H7 (cell line): ENCODE measurements around the gene SPRED1. TPM values are rescaled to one million over a fixed set of nuclear protein-coding genes. Genes with fewer than 3 reads are reported as not detected.

Experiments
- DNase-seq: peaks from one replicate; pipeline ENCODE4 v3.0.0; 2012
- H3K27me3 ChIP-seq: 2 replicates; pipeline ENCODE4 v1.6.0; 2011; ENCODE audit warnings: mild to moderate bottlenecking, low read length; ENCODE audit not compliant: control insufficient read depth, insufficient read depth
- H3K36me3 ChIP-seq: replicated peaks from 2 replicates; pipeline ENCODE4 v1.5.1; 2011; ENCODE audit warnings: low read length; ENCODE audit not compliant: control insufficient read depth, insufficient read depth
- H3K4me3 ChIP-seq: 2 replicates; pipeline ENCODE4 v1.5.1; 2011; ENCODE audit warnings: low read depth, mild to moderate bottlenecking, control low read depth, low read length, moderate library complexity; ENCODE audit not compliant: insufficient read depth
- total RNA-seq: library from RNA; depleted of rRNA; stranded (reverse); fragments of >200 nt; shearing (Covaris generic); gene quantifications from 2 replicates; pipeline ENCODE4 v1.2.3, GENCODE V29; 2014; rRNA removed

The SPRED1 gene
- 27.5 and 33.0 TPM in 2 replicates for total RNA-seq

- no peaks in the 10 kb centered on the region for H3K36me3 ChIP-seq
- peak; percentile 50 for DNase-seq
- peak within 1 kb of the TSS; percentile 76 for H3K4me3 ChIP-seq
- no peaks in the 10 kb centered on the region for H3K27me3 ChIP-seq
These were observed at the start of gene SPRED1 for GRCh38 chr15:38252481-38253350. SPRED1 (plus strand) TSS chr15:38252836; CDS start chr15:38253186, 350 bp downstream.

DNA sequence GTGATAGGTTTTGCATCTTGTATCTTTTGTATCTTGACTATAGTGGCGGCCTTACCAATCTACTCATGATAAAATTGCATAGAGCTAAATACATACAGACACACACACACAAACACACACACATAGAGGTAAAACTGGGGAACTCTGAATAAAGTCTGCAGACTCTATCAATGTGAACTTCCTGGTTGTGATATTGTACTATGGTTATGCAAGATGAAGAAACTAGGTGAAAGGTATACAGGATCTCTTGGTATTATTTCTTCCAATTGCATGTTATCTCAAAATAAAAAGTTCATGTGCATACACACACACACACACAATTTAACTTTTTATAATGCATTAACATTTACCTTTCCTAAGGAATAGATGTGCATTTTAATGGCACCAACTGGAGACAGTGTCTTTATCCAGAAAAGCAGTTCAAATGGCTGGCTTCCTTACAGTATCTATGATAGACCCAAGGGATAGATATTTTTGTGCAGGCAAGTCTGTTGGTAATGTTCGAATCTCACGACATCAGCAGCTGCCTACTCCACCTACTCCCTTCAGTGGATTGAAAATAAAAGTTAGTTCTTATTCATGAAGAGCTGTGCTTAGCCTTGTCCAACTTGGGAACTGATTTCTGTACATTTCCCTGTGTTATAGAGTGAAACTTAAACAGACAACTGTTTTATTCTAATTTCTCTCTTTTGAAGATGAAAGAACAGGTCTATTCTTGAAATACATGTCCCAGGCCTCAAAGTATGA lies 46.9 kb upstream of the SPRED1 start:
- DNase-seq: no peak
- H3K4me3 ChIP-seq: no peak overlapping the region
- no peaks in the 10 kb centered on the region for H3K36me3 ChIP-seq
- no peaks in the 10 kb centered on the region for H3K27me3 ChIP-seq

- DNase-seq: no peak
- Histone ChIP-seq H3K4me3 (no peak overlapping the region), H3K36me3 (no peaks in the 10 kb centered on the region), H3K27me3 (no peaks in the 10 kb centered on the region)
These were observed 45.0 kb upstream of the SPRED1 start for GRCh38 chr15:38207621-38208020.

DNA sequence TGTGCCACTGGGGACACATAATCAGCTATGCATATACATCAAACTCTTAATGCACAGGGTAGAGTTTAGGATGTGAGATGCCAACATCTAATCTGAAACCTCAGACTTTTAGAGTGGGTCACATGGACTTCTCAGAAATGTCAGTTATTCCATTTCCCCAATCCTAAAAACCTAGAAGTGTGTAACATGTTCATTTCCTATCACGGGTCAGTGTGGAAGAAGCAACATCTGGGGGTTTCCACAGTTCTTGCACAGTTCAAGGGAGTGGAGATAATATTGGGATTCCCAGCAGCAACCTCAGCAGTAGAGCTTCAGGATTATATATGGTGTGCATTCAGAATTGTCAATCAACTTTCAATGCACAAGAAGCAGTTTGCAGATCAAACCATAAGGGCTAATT lies 44.4 kb upstream of the SPRED1 start:
- H3K36me3 ChIP-seq: no peaks in the 10 kb centered on the region
- no peak for DNase-seq
- no peak overlapping the region for H3K4me3 ChIP-seq
- H3K27me3 ChIP-seq: no peaks in the 10 kb centered on the region

- DNase-seq: no peak
- Histone ChIP-seq H3K36me3 (no peaks in the 10 kb centered on the region), H3K4me3 (no peak overlapping the region), H3K27me3 (no peaks in the 10 kb centered on the region)
These were observed 43.9 kb upstream of the SPRED1 start for GRCh38 chr15:38208779-38209178.

DNA sequence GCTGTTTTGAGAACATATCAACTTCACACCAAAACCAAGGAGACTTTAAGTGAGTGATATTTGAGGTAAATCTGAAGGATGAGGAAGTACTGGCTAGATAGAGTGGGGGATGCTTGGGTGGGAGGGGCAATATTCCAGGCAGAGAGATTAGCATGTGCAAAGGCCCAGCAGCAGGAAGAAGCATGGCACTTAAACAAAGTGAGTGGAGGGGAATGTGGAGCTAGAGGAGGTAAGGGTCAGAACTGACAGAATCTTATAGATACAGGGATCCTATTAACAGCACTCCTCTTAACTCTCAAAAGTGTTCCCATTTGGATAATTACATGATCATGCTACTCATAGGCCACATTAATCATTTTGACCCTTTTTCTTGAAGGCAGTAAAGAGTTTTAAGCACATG lies 41.4 kb upstream of the SPRED1 start:
- H3K36me3 ChIP-seq: no peaks in the 10 kb centered on the region
- H3K27me3 ChIP-seq: no peaks in the 10 kb centered on the region
- DNase-seq: no peak
- H3K4me3 ChIP-seq: no peak overlapping the region

- H3K4me3 ChIP-seq: no peak overlapping the region
- H3K27me3 ChIP-seq: no peaks in the 10 kb centered on the region
- no peak for DNase-seq
- no peaks in the 10 kb centered on the region for H3K36me3 ChIP-seq
These were observed 40.8 kb upstream of the SPRED1 start for GRCh38 chr15:38211811-38212210.

GRCh38 chr15:38212729-38213351 lies 39.8 kb upstream of the SPRED1 start:
- Histone ChIP-seq H3K4me3 (no peak overlapping the region), H3K27me3 (no peaks in the 10 kb centered on the region), H3K36me3 (no peaks in the 10 kb centered on the region)
- DNase-seq: no peak

GRCh38 chr15:38213356-38213755 lies 39.3 kb upstream of the SPRED1 start:
- H3K27me3 ChIP-seq: no peaks in the 10 kb centered on the region
- no peak overlapping the region for H3K4me3 ChIP-seq
- H3K36me3 ChIP-seq: no peaks in the 10 kb centered on the region
- no peak for DNase-seq

DNA sequence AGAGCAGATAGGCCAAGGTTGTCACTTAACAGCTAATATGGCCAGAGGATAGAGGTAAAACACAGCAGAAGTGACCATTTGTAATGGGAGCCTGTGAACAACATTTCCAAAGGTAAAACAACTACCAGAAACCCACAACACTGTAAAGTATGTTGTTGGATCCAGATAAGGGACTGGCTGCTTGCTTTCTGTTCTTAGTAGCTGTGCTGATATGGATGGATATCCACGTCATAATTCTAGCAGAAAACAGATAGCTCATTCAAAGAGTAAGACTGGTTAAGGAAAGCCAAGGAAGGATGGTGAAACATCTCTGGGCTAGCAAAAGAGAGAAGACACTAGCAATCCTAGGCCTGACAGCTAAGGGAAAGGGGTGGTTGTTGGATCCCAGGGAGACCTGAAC lies 36.9 kb upstream of the SPRED1 start:
- Histone ChIP-seq H3K27me3 (no peaks in the 10 kb centered on the region), H3K4me3 (no peak overlapping the region), H3K36me3 (no peaks in the 10 kb centered on the region)
- no peak for DNase-seq

GRCh38 chr15:38216763-38217162 lies 35.9 kb upstream of the SPRED1 start:
- Histone ChIP-seq H3K4me3 (no peak overlapping the region), H3K36me3 (no peaks in the 10 kb centered on the region), H3K27me3 (no peaks in the 10 kb centered on the region)
- no peak for DNase-seq

- DNase-seq: no peak
- Histone ChIP-seq H3K36me3 (no peaks in the 10 kb centered on the region), H3K27me3 (no peaks in the 10 kb centered on the region), H3K4me3 (no peak overlapping the region)
These were observed 35.4 kb upstream of the SPRED1 start for GRCh38 chr15:38217191-38217595.

GRCh38 chr15:38217788-38218609 lies 34.6 kb upstream of the SPRED1 start:
- no peak for DNase-seq
- no peaks in the 10 kb centered on the region for H3K36me3 ChIP-seq
- H3K27me3 ChIP-seq: no peaks in the 10 kb centered on the region
- no peak overlapping the region for H3K4me3 ChIP-seq

DNA sequence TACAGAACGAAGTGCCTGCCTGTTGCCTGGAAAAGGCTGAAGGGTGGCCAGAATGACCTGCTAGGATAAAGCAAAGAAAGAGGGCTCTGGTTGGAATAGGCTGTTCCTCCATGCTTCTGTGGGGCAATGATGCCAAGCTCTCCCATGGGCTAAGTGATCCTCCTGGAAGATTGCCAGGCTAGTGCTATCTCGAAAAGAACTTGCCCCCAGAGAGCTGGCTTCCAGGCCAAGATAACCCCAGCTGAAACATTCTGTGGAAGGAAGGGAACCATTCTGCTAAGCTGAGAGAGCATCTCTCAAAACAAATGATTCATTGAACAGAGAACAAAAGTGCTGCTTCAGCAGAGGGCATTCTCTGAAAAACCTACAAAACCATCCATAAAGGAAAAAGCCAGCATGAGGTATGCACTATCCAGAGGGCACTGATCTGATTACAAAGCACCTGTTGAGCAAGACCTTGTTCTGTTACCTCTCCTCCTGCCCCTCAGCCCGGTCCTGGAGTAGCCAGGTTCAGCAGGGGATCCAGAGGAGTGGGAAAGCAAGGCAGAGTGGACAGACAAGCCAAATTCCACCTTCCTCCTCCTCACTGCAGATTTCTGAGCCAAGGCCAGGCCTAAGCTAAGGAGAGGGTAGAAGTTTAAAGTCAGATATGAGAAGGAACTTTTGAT lies 31.9 kb upstream of the SPRED1 start:
- no peak overlapping the region for H3K4me3 ChIP-seq
- no peaks in the 10 kb centered on the region for H3K36me3 ChIP-seq
- DNase-seq: no peak
- H3K27me3 ChIP-seq: no peaks in the 10 kb centered on the region
